ENCODE data around the gene RBM24. TPM values are rescaled to one million over a fixed set of nuclear protein-coding genes. Genes with fewer than 3 reads are reported as not detected.

Gene RBM24
- total and polyA plus RNA-seq, 2 of the 4 experiments (the other 2 are of a cell fraction) = 4.1 to 6.6 TPM

- TF ChIP-seq CTCF (conservative IDR thresholded peaks at IDR 0.05; ENCODE audit: low read depth, low read length) (no peak), FOS (IDR thresholded peaks at IDR 0.05; ENCODE audit: low read depth, low read length) (no peak), MXI1 (IDR thresholded peaks at IDR 0.05; ENCODE audit: borderline replicate concordance, low read depth, low read length) (no peak)
- Histone ChIP-seq H3K9ac (ENCODE audit: low read depth, low read length) (no peak overlapping the region), H2AK9ac (replicated peaks; ENCODE audit: low read depth, low read length, poor library complexity) (no peak overlapping the region), H3K18ac (ENCODE audit: low read depth, low read length) (no peak overlapping the region), H3K36me3 (ENCODE audit: control insufficient read depth, insufficient read depth, low read length) (no peaks in the 10 kb centered on the region), H3K4ac (ENCODE audit: low read depth, low read length) (no peak overlapping the region), H3K56ac (ENCODE audit: extremely low read depth, insufficient read depth, low read length) (no peak overlapping the region), H3K4me2 (ENCODE audit: low read depth, low read length) (no peak overlapping the region), H3K4me3 (ENCODE audit: insufficient read depth, low read depth, low read length) (no peak overlapping the region), H2AFZ (replicated peaks; ENCODE audit: low read length, poor library complexity) (no peak overlapping the region), H3K4me1 (ENCODE audit: control insufficient read depth, insufficient read depth, low read length) (peaks cover 4% of the 10 kb centered on the region), H2BK120ac (ENCODE audit: low read depth, low read length) (no peak overlapping the region), H2BK15ac (ENCODE audit: low read depth, low read length) (no peak overlapping the region), H4K20me1 (ENCODE audit: insufficient read depth, low read length) (no peaks in the 10 kb centered on the region), H3K27ac (ENCODE audit: insufficient read depth, low read length) (no peak overlapping the region), H3K9me3 (ENCODE audit: control insufficient read depth, insufficient read depth, low read length) (no peaks in the 10 kb centered on the region), H2AK5ac (ENCODE audit: low read depth, low read length) (no peak overlapping the region), H4K91ac (ENCODE audit: insufficient read depth, low read depth, low read length) (no peak overlapping the region), H3K9me1 (ENCODE audit: insufficient read depth, low read length) (peaks cover 4% of the 10 kb centered on the region; the same call in 1 of the 2 replicates), H4K8ac (ENCODE audit: low read depth in 2 of 2, low read length in 2 of 2) (no peak overlapping the region), H4K5ac (ENCODE audit: low read depth, low read length) (no peak overlapping the region), H3K79me1 (ENCODE audit: low read depth in 1 of 2, low read length in 2 of 2) (no peaks in the 10 kb centered on the region), H3K23ac (ENCODE audit: low read depth, low read length) (no peak overlapping the region), H3K14ac (replicated peaks; ENCODE audit: low read depth, low read length) (no peak overlapping the region), H2BK5ac (ENCODE audit: low read depth, low read length, poor library complexity, severe bottlenecking) (no peak overlapping the region), H3K27me3 (ENCODE audit: control insufficient read depth, insufficient read depth, low read length) (no peaks in the 10 kb centered on the region), H2BK20ac (ENCODE audit: low read depth, low read length) (no peak overlapping the region)
- in situ Hi-C loops (cut with MboI; ENCODE audit: low sequenced_read_pairs) (no loop called here), intact Hi-C loops (cut with micrococcal nuclease) (no loop called here), dilution Hi-C loops (cut with HindIII; ENCODE audit: low sequenced_read_pairs, unreplicated experiment) (no loop called here)
- ATAC-seq (ENCODE audit: low read depth) (no peak), DNase-seq (no peak)
- POLR2A ChIA-PET (ENCODE audit: unreplicated experiment) = interaction anchor here (0.6 kb wide), 1 partner anchor 17 kb away, joined by 11 read pairs; no protein-coding TSS in a partner anchor
- CTCF ChIA-PET = no interaction called here
- BruUV-seq (replicated peaks) = no TSS peak
- WGBS, 2 experiments (ENCODE audit: extremely low coverage in 2 of 2, insufficient read length in 1 of 2) = 79% methylated on average over 3 of the region's 3 CpGs; no CpG with 5 or more reads in 1 of the 2 experiments
Measured at GRCh38 chr6:17315262-17315661, 34.1 kb downstream of the RBM24 start.
